SU-DHL-6 (cell line): ENCODE data around the gene FIBCD1.

Experiments
- H2AFZ ChIP-seq: fragments of 200-600 bp; sonication (generic); 2 replicates; pipeline ENCODE4 v1.6.1; 2014; ENCODE audit warnings: low read depth, mild to moderate bottlenecking, moderate library complexity, mixed read lengths, antibody characterized with exemption, low read length; ENCODE audit not compliant: severe bottlenecking
- H3F3A ChIP-seq: fragments of 200-600 bp; shearing (Covaris generic); 2 replicates; pipeline ENCODE4 v1.6.0; 2016; ENCODE audit warnings: antibody characterized with exemption, mild to moderate bottlenecking; ENCODE audit not compliant: insufficient read depth
- H3K27ac ChIP-seq: fragments of 200-600 bp; sonication (generic); 2 replicates; pipeline ENCODE4 v1.5.1; 2016; ENCODE audit warnings: low read depth, mild to moderate bottlenecking, low read length, moderate library complexity, mixed read lengths
- H3K27me3 ChIP-seq: fragments of 200-600 bp; sonication (generic), shearing (Covaris generic); 2 replicates; pipeline ENCODE4 v1.6.0; 2014; ENCODE audit warnings: mild to moderate bottlenecking, low read length
- H3K36me3 ChIP-seq: fragments of 200-600 bp; sonication (generic); 2 replicates; pipeline ENCODE4 v1.6.1; 2014; ENCODE audit warnings: mild to moderate bottlenecking, low read length, mixed read lengths
- H3K4me2 ChIP-seq: fragments of 300-600, 200-600 bp; shearing (Covaris generic), sonication (generic); 2 replicates; pipeline ENCODE4 v1.6.0; 2014; ENCODE audit warnings: low read length, low read depth, mild to moderate bottlenecking; ENCODE audit not compliant: poor library complexity, severe bottlenecking
- H3K4me3 ChIP-seq: fragments of 200-600 bp; sonication (generic); 2 replicates; pipeline ENCODE4 v1.5.1; 2014; ENCODE audit warnings: antibody characterized with exemption, low read length, mild to moderate bottlenecking, mixed read lengths; ENCODE audit not compliant: insufficient read depth, poor library complexity, severe bottlenecking
- H3K79me2 ChIP-seq: fragments of 200-600 bp; sonication (generic); 2 replicates; pipeline ENCODE4 v1.6.1; 2014; ENCODE audit warnings: mild to moderate bottlenecking, low read length, moderate library complexity; ENCODE audit not compliant: insufficient read depth
- H3K9ac ChIP-seq: fragments of 200-600 bp; sonication (generic); 2 replicates; pipeline ENCODE4 v1.7.0; 2014; ENCODE audit warnings: mild to moderate bottlenecking, low read length
- H3K9me2 ChIP-seq: fragments of 200-600 bp; sonication (generic); replicated peaks from 2 replicates; pipeline ENCODE4 v1.6.1; 2014; ENCODE audit warnings: low read length; ENCODE audit not compliant: insufficient read depth
- H3K9me3 ChIP-seq: fragments of 200-600 bp; sonication (generic); 2 replicates; pipeline ENCODE4 v1.6.1; 2014; ENCODE audit warnings: low read length, mixed read lengths; ENCODE audit not compliant: insufficient read depth
- H4K20me1 ChIP-seq: fragments of 200-600 bp; sonication (generic); 2 replicates; pipeline ENCODE4 v1.6.1; 2014; ENCODE audit warnings: low read depth, mild to moderate bottlenecking, antibody characterized with exemption, low read length, moderate library complexity, mixed read lengths
- CTCF ChIP-seq: fragments of 200-600 bp; sonication (generic); IDR thresholded peaks from one replicate; pipeline ENCODE4 v1.5.1; 2017; ENCODE audit warnings: antibody characterized with exemption, mild to moderate bottlenecking, low read length, moderate library complexity; ENCODE audit not compliant: insufficient read depth, poor library complexity, severe bottlenecking
- EZH2phosphoT487 ChIP-seq: fragments of 200-600 bp; sonication (generic), shearing (Covaris generic); conservative IDR thresholded peaks from 2 replicates; pipeline ENCODE4 v1.6.1; 2018; ENCODE audit warnings: mild to moderate bottlenecking, antibody characterized with exemption, low read length, moderate library complexity, mixed read lengths

FIBCD1 gene

GRCh38 chr9:130890124-130890523, 48.9 kb downstream of the FIBCD1 start:
- H3K4me2 ChIP-seq, result no peak overlapping the region
- no peak overlapping the region for H3K4me3 ChIP-seq
- no peak overlapping the region for H3K9ac ChIP-seq
- H4K20me1 ChIP-seq, result no peaks in the 10 kb centered on the region
- TF ChIP-seq EZH2phosphoT487 (no peak), CTCF (no peak)
- H3K9me2 ChIP-seq, result no peaks in the 10 kb centered on the region
- H3K9me3 ChIP-seq, result no peaks in the 10 kb centered on the region
- H3K79me2 ChIP-seq, result no peaks in the 10 kb centered on the region
- no peaks in the 10 kb centered on the region for H3K27me3 ChIP-seq
- no peaks in the 10 kb centered on the region for H3F3A ChIP-seq
- no peak overlapping the region for H3K27ac ChIP-seq
- no peak overlapping the region for H2AFZ ChIP-seq
- H3K36me3 ChIP-seq, result no peaks in the 10 kb centered on the region

GRCh38 chr9:130888146-130888885, 50.7 kb downstream of the FIBCD1 start:
- H3F3A ChIP-seq, result no peaks in the 10 kb centered on the region
- no peaks in the 10 kb centered on the region for H4K20me1 ChIP-seq
- TF ChIP-seq CTCF (no peak), EZH2phosphoT487 (no peak)
- no peak overlapping the region for H3K9ac ChIP-seq
- no peak overlapping the region for H3K4me2 ChIP-seq
- H3K79me2 ChIP-seq, result no peaks in the 10 kb centered on the region
- H3K27ac ChIP-seq, result no peak overlapping the region
- no peaks in the 10 kb centered on the region for H3K27me3 ChIP-seq
- H3K4me3 ChIP-seq, result no peak overlapping the region
- H2AFZ ChIP-seq, result no peak overlapping the region
- H3K9me3 ChIP-seq, result no peaks in the 10 kb centered on the region
- H3K9me2 ChIP-seq, result no peaks in the 10 kb centered on the region
- H3K36me3 ChIP-seq, result no peaks in the 10 kb centered on the region

GRCh38 chr9:130887494-130888144, 51.4 kb downstream of the FIBCD1 start:
- no peaks in the 10 kb centered on the region for H3K79me2 ChIP-seq
- H3F3A ChIP-seq, result no peaks in the 10 kb centered on the region
- TF ChIP-seq CTCF (no peak), EZH2phosphoT487 (no peak)
- no peaks in the 10 kb centered on the region for H3K36me3 ChIP-seq
- no peak overlapping the region for H2AFZ ChIP-seq
- no peak overlapping the region for H3K27ac ChIP-seq
- H3K4me2 ChIP-seq, result no peak overlapping the region
- H4K20me1 ChIP-seq, result no peaks in the 10 kb centered on the region
- no peaks in the 10 kb centered on the region for H3K27me3 ChIP-seq
- H3K4me3 ChIP-seq, result no peak overlapping the region
- no peaks in the 10 kb centered on the region for H3K9me2 ChIP-seq
- no peaks in the 10 kb centered on the region for H3K9me3 ChIP-seq
- no peak overlapping the region for H3K9ac ChIP-seq
